Spinal cord (tissue), 10 donors: ENCODE data around the gene RAB11FIP4. TPM values are rescaled to one million over a fixed set of nuclear protein-coding genes. Genes with fewer than 3 reads are reported as not detected.

Experiments
- DNase-seq, 6 donors: peaks; one replicate each; pipeline versions ENCODE4 v3.0.0 to v3.0.0-alpha.2; 2013 to 2015; ENCODE audit warnings: low spot score in 6 of 6, low read depth in 4 of 6
- H3K27ac ChIP-seq: one replicate; pipeline ENCODE4 v1.5.1; 2013; ENCODE audit warnings: low read depth, low read length, control low read depth
- H3K27me3 ChIP-seq: one replicate; pipeline ENCODE4 v1.6.1; 2013; ENCODE audit warnings: low read length; ENCODE audit not compliant: control insufficient read depth, insufficient read depth
- H3K36me3 ChIP-seq: one replicate; pipeline ENCODE4 v1.6.1; 2013; ENCODE audit warnings: low read length; ENCODE audit not compliant: control insufficient read depth, insufficient read depth
- H3K4me1 ChIP-seq: one replicate; pipeline ENCODE4 v1.6.1; 2013; ENCODE audit warnings: low read length; ENCODE audit not compliant: control insufficient read depth, insufficient read depth
- H3K4me3 ChIP-seq: one replicate; pipeline ENCODE4 v1.5.1; 2013; ENCODE audit warnings: low read depth, low read length, control low read depth
- H3K9me3 ChIP-seq: one replicate; pipeline ENCODE4 v1.6.1; 2013; ENCODE audit warnings: low read length; ENCODE audit not compliant: control insufficient read depth, insufficient read depth
- WGBS: methylation state at CpG from one replicate; pipeline ENCODE4 v1.1.5; 2013; ENCODE audit warnings: missing lambda C conversion rate; ENCODE audit not compliant: insufficient coverage; 5-methylcytosine and 5-hydroxymethylcytosine counted together
- polyA plus RNA-seq, 2 donors: library from polyadenylated mRNA; unstranded; fragments of 120-200 nt; gene quantifications; one replicate each; pipeline ENCODE4 v1.2.1, GENCODE V29; 2013; ENCODE audit not compliant: insufficient read length in 2 of 2
- total RNA-seq, 2 donors: library from RNA; depleted of rRNA in 1 of 2; stranded (reverse); fragments of 120-200 nt in 1 of 2; fragments of >200 nt in 1 of 2; gene quantifications; one replicate each; pipeline versions ENCODE4 v1.2.3 to v1.2.4, GENCODE V29; 2013 to 2014
- donor health status: healthy.

RAB11FIP4 gene
- total and polyA plus RNA-seq, 4 donors, result 15.3 to 50.5 (median 40.1) TPM

- H3K27ac ChIP-seq, result no peak overlapping the region
- DNase-seq, result no peak
- H3K4me3 ChIP-seq, result no peak overlapping the region
- H3K36me3 ChIP-seq, result no peaks in the 10 kb centered on the region
- no peaks in the 10 kb centered on the region for H3K27me3 ChIP-seq
- WGBS, result 88% methylated on average over 5 of the region's 12 CpGs
- H3K9me3 ChIP-seq, result no peaks in the 10 kb centered on the region
- H3K4me1 ChIP-seq, result peaks cover 15% of the 10 kb centered on the region
These were observed 74.8 kb downstream of the RAB11FIP4 start for GRCh38 chr17:31466096-31466760.

GRCh38 chr17:31467502-31468256 lies 76.2 kb downstream of the RAB11FIP4 start:
- Histone ChIP-seq H3K27ac (no peak overlapping the region), H3K4me1 (peaks cover 24% of the 10 kb centered on the region), H3K36me3 (no peaks in the 10 kb centered on the region), H3K27me3 (no peaks in the 10 kb centered on the region), H3K9me3 (no peaks in the 10 kb centered on the region), H3K4me3 (no peak overlapping the region)
- WGBS, result 51% methylated on average over 10 of the region's 11 CpGs
- peak in 2 of 6 donors; percentile 6 to 37 for DNase-seq

GRCh38 chr17:31469959-31470358 lies 78.5 kb downstream of the RAB11FIP4 start:
- Histone ChIP-seq H3K4me3 (no peak overlapping the region), H3K27ac (no peak overlapping the region), H3K4me1 (peaks cover 24% of the 10 kb centered on the region), H3K9me3 (no peaks in the 10 kb centered on the region), H3K27me3 (no peaks in the 10 kb centered on the region), H3K36me3 (no peaks in the 10 kb centered on the region)
- no peak for DNase-seq
- WGBS, result 45% methylated on average over 2 of the region's 2 CpGs

- Histone ChIP-seq H3K27me3 (no peaks in the 10 kb centered on the region), H3K9me3 (no peaks in the 10 kb centered on the region), H3K36me3 (no peaks in the 10 kb centered on the region), H3K4me1 (peaks cover 24% of the 10 kb centered on the region), H3K27ac (no peak overlapping the region), H3K4me3 (no peak overlapping the region)
- 94% methylated on average over 2 of the region's 2 CpGs for WGBS
- no peak for DNase-seq
These were observed 79.1 kb downstream of the RAB11FIP4 start for GRCh38 chr17:31470592-31470991.

GRCh38 chr17:31472137-31472536 lies 80.7 kb downstream of the RAB11FIP4 start:
- Histone ChIP-seq H3K4me1 (peaks cover 25% of the 10 kb centered on the region), H3K36me3 (no peaks in the 10 kb centered on the region), H3K4me3 (no peak overlapping the region), H3K27ac (no peak overlapping the region), H3K9me3 (no peaks in the 10 kb centered on the region), H3K27me3 (no peaks in the 10 kb centered on the region)
- WGBS, result 79% methylated on average over 13 of the region's 14 CpGs
- no peak for DNase-seq

- no peaks in the 10 kb centered on the region for H3K27me3 ChIP-seq
- H3K9me3 ChIP-seq, result no peaks in the 10 kb centered on the region
- peak in 1 of 6 donors; percentile 6 for DNase-seq
- H3K36me3 ChIP-seq, result no peaks in the 10 kb centered on the region
- no peak overlapping the region for H3K4me3 ChIP-seq
- 54% methylated on average over 6 of the region's 16 CpGs for WGBS
- no peak overlapping the region for H3K27ac ChIP-seq
- peaks cover 12% of the 10 kb centered on the region for H3K4me1 ChIP-seq
These were observed 84.1 kb downstream of the RAB11FIP4 start for GRCh38 chr17:31475378-31476162.

- H3K4me1 ChIP-seq, result peaks cover 8% of the 10 kb centered on the region
- H3K27me3 ChIP-seq, result no peaks in the 10 kb centered on the region
- H3K9me3 ChIP-seq, result no peaks in the 10 kb centered on the region
- no peak for DNase-seq
- H3K27ac ChIP-seq, result no peak overlapping the region
- H3K4me3 ChIP-seq, result no peak overlapping the region
- H3K36me3 ChIP-seq, result no peaks in the 10 kb centered on the region
- 56% methylated on average over 14 of the region's 16 CpGs for WGBS
These were observed 85.3 kb downstream of the RAB11FIP4 start for GRCh38 chr17:31476525-31477416.

GRCh38 chr17:31477417-31478055 lies 86.1 kb downstream of the RAB11FIP4 start:
- DNase-seq, result no peak

GRCh38 chr17:31479062-31479408 lies 87.6 kb downstream of the RAB11FIP4 start:
- no peaks in the 10 kb centered on the region for H3K27me3 ChIP-seq
- WGBS, result 100% methylated on average over 1 of the region's 1 CpG
- no peak for DNase-seq
- peaks cover 3% of the 10 kb centered on the region for H3K4me1 ChIP-seq
- H3K9me3 ChIP-seq, result no peaks in the 10 kb centered on the region
- no peak overlapping the region for H3K4me3 ChIP-seq
- no peak overlapping the region for H3K27ac ChIP-seq
- H3K36me3 ChIP-seq, result no peaks in the 10 kb centered on the region

More at GRCh38 chr17:31477417-31478055, 86.1 kb downstream of the RAB11FIP4 start:
- no peaks in the 10 kb centered on the region for H3K27me3 ChIP-seq
- no peak overlapping the region for H3K27ac ChIP-seq
- peaks cover 3% of the 10 kb centered on the region for H3K4me1 ChIP-seq
- WGBS, result 92% methylated on average over 8 of the region's 14 CpGs
- H3K4me3 ChIP-seq, result no peak overlapping the region
- H3K36me3 ChIP-seq, result no peaks in the 10 kb centered on the region
- H3K9me3 ChIP-seq, result no peaks in the 10 kb centered on the region
